GM12891 (cell line): ENCODE measurements around the gene CTXN3.

Source experiments
- PAX5 ChIP-seq: IDR thresholded peaks from 2 replicates; pipeline ENCODE4 v1.6.1; 2011; ENCODE audit warnings: low read length, moderate library complexity, mild to moderate bottlenecking; ENCODE audit not compliant: insufficient read depth, severe bottlenecking
- POLR2A ChIP-seq: IDR thresholded peaks from 2 replicates; pipeline ENCODE4 v1.6.1; 2011; ENCODE audit warnings: low read depth, low read length, control low read depth
- POLR2AphosphoS5 ChIP-seq: IDR thresholded peaks from 2 replicates; pipeline ENCODE4 v1.6.1; 2011; ENCODE audit warnings: low read depth, low read length, control low read depth
- POU2F2 ChIP-seq: IDR thresholded peaks from 2 replicates; pipeline ENCODE4 v1.6.1; 2011; ENCODE audit warnings: low read depth, mild to moderate bottlenecking, control low read depth, low read length, moderate library complexity
- SPI1 ChIP-seq: IDR thresholded peaks from 2 replicates; pipeline ENCODE4 v1.6.1; 2011; ENCODE audit warnings: low read depth, low read length, control low read depth
- TAF1 ChIP-seq: IDR thresholded peaks from 2 replicates; pipeline ENCODE4 v1.6.1; 2011; ENCODE audit warnings: low read depth, low read length, control low read depth

DNA sequence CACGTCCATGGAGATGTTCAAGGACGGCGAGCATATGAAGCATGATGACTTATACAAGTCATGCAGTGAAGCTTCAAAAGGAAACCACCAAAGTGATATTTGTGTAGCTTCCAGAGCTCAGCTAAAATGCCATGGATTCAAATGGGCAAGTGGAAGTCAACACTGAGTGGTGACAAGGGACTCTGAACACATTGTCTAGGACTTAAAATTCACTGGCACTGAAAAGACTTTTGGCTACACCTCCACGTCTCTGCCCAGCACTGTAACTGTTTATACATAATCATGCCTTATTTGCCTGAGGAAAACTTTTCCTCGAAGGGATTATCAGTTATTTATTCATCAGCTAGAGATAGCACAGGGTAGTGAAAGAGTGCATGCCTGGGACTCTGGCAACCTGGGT lies 15.2 kb downstream of the CTXN3 start:
- TF ChIP-seq TAF1 (no peak), POLR2AphosphoS5 (no peak), POLR2A (no peak), POU2F2 (no peak), PAX5 (no peak), SPI1 (no peak)
